ENCODE data around the gene RPL27A. TPM values are rescaled to one million over a fixed set of nuclear protein-coding genes. Genes with fewer than 3 reads are reported as not detected.

The RPL27A gene
- total RNA-seq, 4 donors from 2014 or later, result 462 to 843 (median 770) TPM

- no peaks in the 10 kb centered on the region for H3K9me3 ChIP-seq
- 0 to 4% methylated on average over 2 to 27 of the region's 27 CpGs for WGBS, 2 donors (ENCODE audit: low coverage in 1 of 2)
- no peak for TF ChIP-seq EP300 (IDR thresholded peaks at IDR 0.05; ENCODE audit: low read depth)
- TF ChIP-seq POLR2A (IDR thresholded peaks at IDR 0.05), result no peak
- no peak for TF ChIP-seq CTCF (IDR thresholded peaks at IDR 0.05)
- no peak for TF ChIP-seq POLR2AphosphoS5 (IDR thresholded peaks at IDR 0.05)
- H3K27me3 ChIP-seq, result no peaks in the 10 kb centered on the region
- peak overlapping the region; percentile 94 to 98 (median 96) for H3K27ac ChIP-seq
- in situ Hi-C loops (cut with MboI; ENCODE audit: low pct_ligation_motif_present in 1 of 4, low pct_unique_long_range_greater_than_20kb in 1 of 4, low sequenced_read_pairs in 3 of 4) (loop anchor here in 3 of 4 donors (10.0 to 25.0 kb wide), 2 partner anchors 132 to 279 kb away; partner anchors contain the start of gene TMEM9B (in 3 of the 3)), intact Hi-C loops (cut with DNase I; ENCODE audit: low total_unique reads) (loop anchor here (5.0 kb wide), 1 partner anchor 279 kb away; the partner anchor contains the start of gene TMEM9B)
- peaks cover 14 to 50% (median 28%) of the 10 kb centered on the region in 4 donors for H3K4me1 ChIP-seq
- peaks cover 0 to 29% (median 8%) of the 10 kb centered on the region in 4 donors for H3K36me3 ChIP-seq
- H3K4me3 ChIP-seq, result peak overlapping the region; percentile 54 to 96 (median 89)
- no peak for DNase-seq
Observed at GRCh38 chr11:8683115-8683807, 669 bp downstream of the RPL27A start.

- 62 to 80% methylated on average over 2 to 6 of the region's 6 CpGs for WGBS, 2 donors (ENCODE audit: low coverage in 1 of 2)
- peaks cover 18 to 58% (median 33%) of the 10 kb centered on the region in 4 donors for H3K4me1 ChIP-seq
- no peaks in the 10 kb centered on the region for H3K27me3 ChIP-seq
- TF ChIP-seq CTCF (IDR thresholded peaks at IDR 0.05) (no peak), EP300 (IDR thresholded peaks at IDR 0.05; ENCODE audit: low read depth) (no peak), POLR2AphosphoS5 (IDR thresholded peaks at IDR 0.05) (no peak), POLR2A (IDR thresholded peaks at IDR 0.05) (no peak)
- no peaks in the 10 kb centered on the region for H3K9me3 ChIP-seq
- peaks cover 0 to 20% (median 8%) of the 10 kb centered on the region in 4 donors for H3K36me3 ChIP-seq
- H3K4me3 ChIP-seq, result peak overlapping the region in 2 of 4 donors; percentile 85 to 93
- intact Hi-C loops (cut with DNase I; ENCODE audit: low total_unique reads) (loop anchor here (5.0 kb wide), 1 partner anchor 278 kb away; the partner anchor contains the start of gene TMEM9B), in situ Hi-C loops (cut with MboI; ENCODE audit: low pct_ligation_motif_present in 1 of 4, low pct_unique_long_range_greater_than_20kb in 1 of 4, low sequenced_read_pairs in 3 of 4) (loop anchor here in 3 of 4 donors (10.0 to 25.0 kb wide), 2 partner anchors 130 to 278 kb away; partner anchors contain the start of gene TMEM9B (in 3 of the 3))
- H3K27ac ChIP-seq, result peak overlapping the region; percentile 94 to 98 (median 96)
- DNase-seq, result no peak
Observed at GRCh38 chr11:8684600-8685290, 2.2 kb downstream of the RPL27A start.

- no peak overlapping the region for H3K4me3 ChIP-seq
- intact Hi-C loops (cut with DNase I; ENCODE audit: low total_unique reads), result no loop called here
- in situ Hi-C loops (cut with MboI; ENCODE audit: low pct_ligation_motif_present in 1 of 4, low pct_unique_long_range_greater_than_20kb in 1 of 4, low sequenced_read_pairs in 3 of 4), result loop anchor here in 3 of 4 donors (10.0 to 25.0 kb wide), 2 partner anchors 129 to 277 kb away; partner anchors contain the start of gene TMEM9B (in 3 of the 3)
- H3K36me3 ChIP-seq, result peaks cover 0 to 20% (median 8%) of the 10 kb centered on the region in 4 donors
- no peaks in the 10 kb centered on the region for H3K9me3 ChIP-seq
- no peaks in the 10 kb centered on the region for H3K27me3 ChIP-seq
- TF ChIP-seq POLR2A (IDR thresholded peaks at IDR 0.05) (no peak), EP300 (IDR thresholded peaks at IDR 0.05; ENCODE audit: low read depth) (no peak), CTCF (IDR thresholded peaks at IDR 0.05) (no peak), POLR2AphosphoS5 (IDR thresholded peaks at IDR 0.05) (no peak)
- peaks cover 18 to 62% (median 33%) of the 10 kb centered on the region in 4 donors for H3K4me1 ChIP-seq
- DNase-seq, result no peak
- WGBS, 2 donors (ENCODE audit: low coverage in 1 of 2), result 63 to 69% methylated on average over 2 to 7 of the region's 7 CpGs
- H3K27ac ChIP-seq, result peak overlapping the region in 2 of 4 donors; percentile 16 to 94
Observed at GRCh38 chr11:8685306-8685705, 2.7 kb downstream of the RPL27A start.

- TF ChIP-seq CTCF (IDR thresholded peaks at IDR 0.05), result no peak
- TF ChIP-seq EP300 (IDR thresholded peaks at IDR 0.05; ENCODE audit: low read depth), result no peak
- TF ChIP-seq POLR2A (IDR thresholded peaks at IDR 0.05), result no peak
- no peak for TF ChIP-seq POLR2AphosphoS5 (IDR thresholded peaks at IDR 0.05)
- no peak for DNase-seq
- Histone ChIP-seq H3K27ac (peak overlapping the region in 1 of 4 donors; percentile 16), H3K4me1 (peaks cover 18 to 59% (median 33%) of the 10 kb centered on the region in 4 donors), H3K27me3 (no peaks in the 10 kb centered on the region), H3K4me3 (no peak overlapping the region), H3K36me3 (peaks cover 0 to 20% (median 8%) of the 10 kb centered on the region in 4 donors), H3K9me3 (no peaks in the 10 kb centered on the region)
- intact Hi-C loops (cut with DNase I; ENCODE audit: low total_unique reads), result no loop called here
- 72 to 75% methylated on average over 2 of the region's 2 CpGs for WGBS, 2 donors (ENCODE audit: low coverage in 1 of 2)
- in situ Hi-C loops (cut with MboI; ENCODE audit: low pct_ligation_motif_present in 1 of 4, low pct_unique_long_range_greater_than_20kb in 1 of 4, low sequenced_read_pairs in 3 of 4), result loop anchor here in 3 of 4 donors (10.0 to 25.0 kb wide), 2 partner anchors 129 to 276 kb away; partner anchors contain the start of gene TMEM9B (in 3 of the 3)
Observed at GRCh38 chr11:8685820-8686219, 3.2 kb downstream of the RPL27A start.

Measured in transverse colon (tissue), 4 donors.